GM19467 (cell line): ENCODE data around the gene DST.
A peak's percentile ranks its signal among the peaks of the same experiment; 100 is the strongest.

ENCODE experiments used
- ATAC-seq: cut with Tn5 transposase; IDR thresholded peaks from one replicate; pipeline ENCODE4 v1.9.1; 2021; ENCODE audit warnings: mild to moderate bottlenecking, moderate library complexity; ENCODE audit not compliant: unreplicated experiment

DST gene

DNA sequence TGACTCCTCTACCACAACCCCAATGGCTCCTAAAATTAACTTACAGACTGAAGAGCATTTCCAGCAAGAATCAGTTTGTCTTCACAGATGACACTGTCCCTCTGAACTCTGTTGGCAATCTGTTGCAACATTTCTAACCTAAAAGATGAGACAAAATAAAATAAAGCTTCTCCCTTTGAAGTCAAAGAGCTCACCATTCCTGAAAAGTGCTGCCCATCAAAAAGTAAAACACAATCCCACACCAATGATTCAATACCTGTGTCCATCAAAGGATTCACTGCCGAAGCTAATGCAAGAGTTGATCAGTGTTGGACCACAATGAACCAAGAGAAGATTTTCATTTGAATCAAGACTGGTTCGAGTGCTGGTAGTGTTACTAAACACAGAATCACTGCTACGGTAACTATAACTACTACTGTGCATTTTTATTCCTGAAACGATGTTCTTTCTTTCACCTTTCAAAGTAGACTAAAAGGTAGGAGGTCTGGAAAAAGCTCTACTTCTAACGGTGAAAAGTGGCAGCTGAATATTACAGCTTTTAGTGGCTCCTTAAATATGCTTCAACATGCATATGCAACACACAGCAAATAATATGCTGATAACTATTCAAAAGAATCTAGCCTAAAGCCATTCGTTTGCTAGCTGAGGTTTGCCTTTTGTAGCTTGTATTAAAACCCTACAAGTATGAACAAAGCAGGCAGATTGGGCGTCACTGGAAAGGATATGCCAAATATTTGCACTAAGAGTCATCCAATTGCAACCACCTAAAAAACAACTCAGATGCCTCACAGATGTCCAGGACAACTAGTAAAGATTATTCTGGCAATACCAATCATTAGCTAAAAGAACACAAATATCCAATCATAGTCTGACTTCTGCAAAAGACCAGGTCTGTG lies at the start of gene DST:
Gene DST, minus strand, starts transcription at position 524 of the 896 bp plus-strand sequence.
- ATAC-seq, result no peak

DNA sequence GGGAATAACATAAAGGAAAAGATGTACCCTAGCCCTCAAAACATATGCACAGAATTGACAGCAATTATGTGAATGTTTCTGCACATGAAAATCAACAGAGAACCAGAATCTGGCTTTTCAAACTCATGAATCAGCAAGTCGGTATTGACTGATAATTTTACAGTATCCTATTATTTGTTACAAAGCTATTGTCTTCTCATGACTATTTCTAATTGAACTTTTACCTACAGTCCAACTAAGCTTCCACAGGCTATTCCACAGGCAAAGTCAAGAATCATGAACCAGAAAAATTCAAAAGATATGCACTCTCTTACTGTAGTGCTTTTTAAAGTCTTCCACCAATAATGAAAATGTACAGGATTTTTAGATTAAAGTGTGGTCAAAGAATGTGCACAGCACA lies 49.1 kb upstream of the DST start:
- no peak for ATAC-seq

DNA sequence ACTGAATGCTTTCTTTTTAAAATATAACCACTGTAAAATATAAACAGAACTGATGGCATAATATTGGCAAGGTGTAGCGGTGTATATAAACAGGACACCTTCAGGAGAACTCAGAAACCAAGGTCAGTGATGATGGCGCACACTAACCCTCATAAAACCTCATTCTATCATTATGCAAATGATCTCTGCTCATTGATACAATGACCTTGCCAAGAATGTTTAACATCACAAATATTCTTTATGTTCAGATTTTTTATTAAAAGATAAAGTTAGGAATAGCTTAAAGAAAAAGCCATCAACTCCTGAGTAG lies 48.6 kb upstream of the DST start:
- no peak for ATAC-seq

DNA sequence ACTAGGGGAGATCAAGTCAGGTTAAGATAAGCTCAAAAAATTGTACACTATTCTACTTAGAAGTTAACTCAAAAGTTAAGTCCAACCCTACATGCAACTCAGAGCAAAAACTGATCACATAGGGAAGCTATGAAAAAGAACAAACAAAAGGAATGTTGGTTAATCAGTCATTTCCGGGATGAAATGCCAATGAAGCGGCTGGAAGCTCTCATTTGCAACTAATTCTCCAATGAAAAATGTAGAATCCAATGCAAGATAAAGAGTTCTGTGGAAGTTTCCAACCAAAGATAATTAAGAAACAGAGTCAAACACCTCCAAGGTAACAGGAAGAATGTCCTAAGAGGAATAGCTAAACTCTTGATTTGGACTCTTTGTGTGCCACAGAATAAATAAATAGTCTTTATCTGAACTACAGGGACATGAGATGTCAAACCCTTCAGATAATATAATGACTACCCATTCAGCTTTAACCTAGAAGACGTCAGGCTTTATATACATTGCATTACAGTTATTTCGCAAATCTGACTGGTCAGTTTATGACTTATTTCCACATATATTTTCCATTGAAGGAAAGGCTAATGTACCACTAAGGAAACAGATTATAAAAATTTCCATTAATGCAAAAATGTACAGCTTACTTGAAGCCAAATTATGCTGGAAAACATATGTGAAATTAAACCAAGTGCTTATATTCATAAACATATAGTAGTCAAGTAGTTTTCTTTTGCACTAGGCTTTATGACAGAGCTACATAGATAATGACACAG lies 48.0 kb upstream of the DST start:
- no peak for ATAC-seq

DNA sequence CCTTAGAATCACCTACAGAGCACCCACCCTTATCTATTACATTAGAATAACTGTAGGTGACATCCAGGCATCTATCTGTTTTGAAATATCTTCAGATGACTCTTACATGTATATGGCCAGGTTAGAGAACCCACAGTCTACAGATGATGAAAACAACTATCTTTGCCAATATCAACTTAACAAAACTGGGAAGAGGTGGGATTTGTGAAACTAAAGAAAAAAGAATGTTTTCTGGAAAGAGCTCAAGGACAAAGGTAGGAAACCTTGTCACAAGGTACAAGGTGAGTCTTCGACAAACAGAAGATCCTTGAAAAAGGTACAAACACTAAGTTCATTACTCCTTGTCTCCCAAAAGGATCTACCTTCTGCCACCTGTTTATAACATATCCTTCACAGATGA lies 47.0 kb upstream of the DST start:
- ATAC-seq, result no peak

DNA sequence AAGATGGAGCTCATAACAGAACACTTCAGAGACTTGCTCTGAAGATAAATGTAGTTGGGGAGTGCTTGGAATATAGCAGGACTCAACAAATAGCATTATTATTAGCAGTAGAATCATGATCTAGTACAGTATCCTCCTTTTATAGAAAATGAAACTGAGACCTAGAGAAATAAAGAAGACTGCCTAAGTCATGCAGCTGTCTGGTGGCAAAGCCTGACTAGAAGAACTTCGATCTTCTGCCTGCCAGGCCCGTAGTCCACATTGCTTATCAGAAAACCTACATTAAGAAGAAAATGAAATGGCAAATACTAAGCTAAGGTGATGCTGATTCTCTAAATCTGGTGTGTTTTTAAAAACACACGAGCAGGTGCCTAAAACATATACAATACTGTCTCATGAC lies 46.4 kb upstream of the DST start:
- peak; percentile 77 for ATAC-seq

DNA sequence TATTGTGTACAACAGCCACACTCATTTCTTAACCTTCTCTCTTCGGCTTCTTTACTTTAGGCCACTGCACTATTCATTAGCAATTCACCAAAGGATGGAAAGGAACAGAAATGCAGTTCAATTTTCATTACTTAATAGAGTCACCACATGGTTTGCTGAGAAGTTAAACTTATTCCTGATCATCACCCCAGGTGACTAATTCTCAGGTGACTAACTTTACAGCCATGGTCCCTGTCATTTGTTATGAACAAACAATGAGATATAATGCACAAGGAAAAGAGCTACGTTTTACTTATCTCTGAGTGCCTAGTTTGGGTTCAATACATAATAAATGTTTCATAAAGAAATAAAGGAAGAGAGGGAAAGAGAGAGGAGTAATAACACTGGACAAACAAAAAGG lies 45.8 kb upstream of the DST start:
- no peak for ATAC-seq

DNA sequence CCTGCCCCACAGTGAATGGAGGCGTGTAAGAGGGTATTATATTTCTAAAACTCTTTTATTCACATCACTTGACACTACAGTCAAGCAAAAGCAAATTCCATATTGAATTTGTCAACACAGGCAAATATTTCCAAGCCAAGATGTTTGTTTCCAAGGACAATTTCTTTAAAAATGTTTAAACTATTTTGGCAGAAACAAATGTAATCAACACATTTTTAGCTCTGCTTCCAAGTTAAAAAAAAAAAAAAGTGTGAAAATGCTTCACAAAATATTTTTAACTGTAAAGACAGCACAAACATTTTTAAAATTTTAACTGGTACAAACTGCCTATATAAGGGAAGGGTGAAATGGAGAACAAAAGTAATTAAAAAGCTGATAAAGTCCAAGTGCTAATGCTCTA lies 44.9 kb upstream of the DST start:
- no peak for ATAC-seq

DNA sequence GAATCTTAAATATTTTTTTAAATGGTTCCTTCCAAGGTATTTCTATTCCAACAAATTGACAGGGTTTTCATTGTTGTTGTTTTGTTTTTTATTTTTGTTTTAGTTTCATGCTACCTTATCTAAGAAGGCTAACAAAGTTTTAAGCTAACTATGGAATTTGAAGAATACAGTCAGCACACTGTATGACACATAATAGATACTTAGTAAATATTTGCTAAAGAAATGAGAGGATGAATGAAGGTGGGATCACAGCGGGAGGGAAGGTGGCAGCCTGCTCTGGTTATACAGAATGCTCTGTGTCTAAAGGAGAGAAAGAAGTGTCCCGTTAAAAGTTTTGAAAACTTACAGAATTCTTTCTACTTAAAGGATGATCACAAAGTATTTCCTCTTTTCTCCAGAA lies 43.7 kb upstream of the DST start:
- ATAC-seq, result no peak

DNA sequence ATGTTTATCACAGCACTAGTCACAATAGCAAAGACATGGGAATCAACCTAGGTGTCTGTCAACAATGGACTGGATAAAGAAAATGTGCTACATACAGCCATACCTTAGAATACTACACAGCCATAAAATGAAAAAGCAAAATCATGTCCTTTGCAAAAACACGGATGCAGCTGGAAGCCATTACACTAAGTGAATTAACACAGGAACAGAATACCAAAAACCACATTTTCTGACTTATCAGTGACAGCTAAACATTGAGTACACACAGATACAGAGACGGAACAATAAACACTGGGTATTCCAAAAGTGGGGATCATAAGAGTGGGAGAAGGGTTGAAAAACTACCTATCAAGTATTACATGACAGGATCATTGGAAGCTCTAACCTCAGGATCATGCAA lies 43.3 kb upstream of the DST start:
- ATAC-seq, result no peak

DNA sequence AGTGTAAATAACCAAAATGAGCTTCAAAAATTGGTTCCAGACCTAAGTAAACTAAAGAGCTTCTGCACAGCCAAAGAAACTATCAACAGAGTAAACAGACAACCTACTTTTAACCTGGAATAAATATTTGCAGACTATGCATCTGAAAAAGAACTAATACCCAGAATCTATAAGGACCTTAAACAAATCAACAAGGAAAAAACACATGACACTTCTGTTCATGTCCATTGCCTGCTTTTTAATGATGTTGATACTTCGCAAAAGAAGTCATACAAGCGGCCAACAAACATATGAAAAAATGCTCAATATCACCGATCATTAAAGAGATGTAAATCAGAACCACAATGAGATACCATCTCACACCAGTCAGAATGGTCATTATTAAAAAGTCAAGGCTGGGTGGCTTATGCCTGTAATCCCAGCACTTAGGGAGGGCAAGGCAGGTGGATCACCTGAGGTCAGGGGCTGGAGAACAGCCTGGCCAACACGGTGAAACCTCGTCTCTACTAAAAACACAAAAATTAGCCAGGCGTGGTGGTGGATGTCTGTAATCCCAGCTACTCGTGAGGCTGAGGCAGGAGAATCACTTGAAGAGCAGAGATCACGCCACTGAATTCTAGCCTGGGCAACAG lies 42.5 kb upstream of the DST start:
- no peak for ATAC-seq

DNA sequence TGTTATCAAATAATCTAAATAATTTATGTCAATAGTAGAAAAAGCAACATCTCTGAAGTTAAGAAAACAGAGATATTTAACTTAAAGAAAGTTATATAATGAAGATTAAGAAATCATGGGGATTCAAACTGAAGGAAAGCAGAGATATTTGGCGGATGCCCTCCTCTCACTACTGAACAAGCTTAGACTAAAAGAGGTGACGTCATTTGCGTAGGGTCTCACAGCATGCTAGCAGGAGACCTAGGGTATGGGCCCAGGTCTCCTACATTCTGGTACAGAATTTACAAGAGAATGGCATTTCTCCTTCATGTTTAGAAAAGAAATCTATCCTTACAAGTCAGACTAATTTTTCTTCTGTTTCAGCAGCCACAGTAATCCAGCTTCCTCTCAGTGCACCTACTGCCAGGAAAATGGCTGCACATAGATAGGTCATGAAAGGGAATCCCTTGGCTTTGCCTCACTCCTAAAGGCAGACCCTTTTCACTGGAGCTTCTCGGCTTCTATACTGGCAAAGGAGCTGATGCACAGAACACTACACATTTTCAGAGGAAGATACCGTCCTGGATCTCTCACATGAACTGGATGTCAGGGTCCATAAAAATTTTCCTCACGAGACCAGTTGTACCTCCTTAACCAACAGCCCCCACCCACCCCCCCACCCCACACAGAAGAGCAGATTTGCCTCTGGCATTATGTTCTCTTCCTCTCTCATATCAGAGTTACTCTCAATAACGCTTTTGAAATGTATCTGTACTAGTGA lies 41.8 kb upstream of the DST start:
- no peak for ATAC-seq

DNA sequence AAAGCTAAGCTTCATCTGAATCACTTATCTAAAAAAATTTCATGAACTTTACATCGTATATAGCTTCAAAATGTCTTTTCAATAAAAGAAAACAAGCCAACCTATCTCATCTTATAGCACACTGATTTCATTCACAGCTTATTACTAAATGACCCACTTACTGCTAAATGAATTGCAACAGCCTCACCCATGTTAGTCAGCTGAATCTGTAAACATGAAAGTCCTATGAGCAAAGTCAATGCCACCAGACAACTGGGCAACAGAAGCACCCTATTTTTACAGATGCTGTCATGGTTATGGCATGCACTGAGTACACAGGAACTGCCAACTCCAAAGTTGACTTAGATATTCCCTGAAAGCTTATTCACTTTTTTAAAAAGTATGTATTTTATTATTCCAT lies 41.2 kb upstream of the DST start:
- no peak for ATAC-seq

DNA sequence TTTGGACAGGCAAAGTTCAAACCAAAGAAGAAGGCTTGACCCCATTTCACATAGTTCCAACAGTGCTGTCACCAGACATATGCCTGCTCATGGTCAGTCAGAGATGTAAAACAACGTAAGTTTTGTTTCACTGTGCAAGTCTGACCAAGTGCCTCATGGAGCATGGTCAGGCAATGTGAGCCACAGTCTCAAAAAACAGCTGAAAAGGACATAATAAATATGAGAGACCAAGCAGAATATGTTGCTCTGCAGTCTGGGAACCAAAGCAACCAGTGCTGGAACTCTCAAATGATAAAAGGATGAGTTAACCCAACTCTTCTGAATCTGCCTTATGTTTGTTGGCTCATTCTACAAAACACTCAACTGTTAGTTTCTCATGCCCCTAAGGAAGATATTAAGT lies 39.9 kb upstream of the DST start:
- ATAC-seq, result no peak

DNA sequence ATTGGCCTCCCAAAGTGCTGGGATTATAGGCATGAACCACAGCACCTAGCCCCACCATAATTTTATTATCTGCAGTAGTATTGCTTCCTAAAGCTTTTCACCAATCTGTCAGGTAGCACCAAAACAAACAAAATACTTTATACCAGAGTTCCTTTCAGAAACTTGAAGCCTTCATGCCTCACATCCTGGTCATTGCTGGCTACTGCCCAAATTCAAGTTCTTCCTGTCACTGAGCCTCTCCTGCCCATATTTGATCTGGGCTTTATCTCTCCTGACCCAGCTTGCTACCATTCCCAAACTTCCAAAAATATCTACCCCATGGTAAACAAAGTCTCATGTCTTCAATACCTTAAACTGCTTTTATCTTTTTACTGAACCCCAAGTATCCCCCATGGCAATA lies 34.9 kb upstream of the DST start:
- no peak for ATAC-seq

DNA sequence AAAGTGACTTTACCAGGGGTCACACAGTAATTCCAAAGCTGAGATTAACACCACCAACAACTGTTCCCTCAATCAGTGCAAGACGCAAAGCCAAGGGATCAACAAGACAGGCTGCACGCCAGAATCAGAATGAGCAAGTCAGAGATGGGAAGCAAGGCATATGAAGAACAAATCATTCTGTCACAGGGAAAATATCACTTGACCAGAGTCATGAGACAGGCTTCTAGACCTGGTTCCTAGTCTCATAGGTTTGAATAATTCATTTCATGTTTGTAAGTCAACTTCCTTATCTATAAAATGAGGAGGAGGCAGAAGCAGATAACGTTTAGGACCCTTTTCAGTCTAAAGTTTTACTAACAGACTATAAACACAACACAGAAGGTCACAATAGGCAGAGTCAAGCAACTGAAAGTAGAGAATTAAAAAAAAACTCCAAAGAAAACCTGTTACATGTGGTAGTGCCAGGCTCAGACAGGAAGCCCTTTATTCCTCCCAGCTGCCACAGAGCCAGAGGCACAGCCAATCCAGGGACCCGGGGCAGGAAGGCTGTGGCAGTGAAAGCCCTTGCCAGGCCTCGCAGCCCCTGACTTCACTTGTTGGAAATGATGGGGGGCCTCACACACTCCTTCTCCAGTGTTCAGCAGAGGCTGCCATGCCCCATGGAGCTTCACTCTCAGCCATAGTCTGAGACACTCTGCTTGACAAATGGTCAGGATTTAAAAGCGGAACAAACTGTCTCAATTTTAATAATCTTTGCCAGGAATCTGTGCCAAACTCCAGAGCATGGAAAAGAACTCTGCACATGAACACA lies 29.2 kb upstream of the DST start:
- no peak for ATAC-seq

DNA sequence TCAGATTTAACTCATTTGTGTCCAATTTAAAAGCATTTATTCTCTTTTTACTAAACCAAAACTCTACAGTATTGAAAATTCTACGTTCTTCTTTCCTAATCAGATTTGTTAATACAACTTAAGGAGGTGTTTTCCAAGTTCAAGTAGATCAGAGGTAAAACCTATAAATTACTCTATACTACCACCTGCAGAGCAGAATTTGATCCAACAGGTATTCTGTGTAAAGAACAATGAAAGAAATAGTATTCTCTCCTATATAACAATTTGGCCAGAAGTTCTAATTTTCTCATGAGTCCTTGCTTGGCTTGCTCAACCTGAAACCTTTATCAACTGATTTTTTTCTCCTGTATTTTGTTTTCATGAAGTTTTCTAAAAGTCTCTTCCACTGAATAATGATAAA lies 28.5 kb upstream of the DST start:
- ATAC-seq, result no peak

DNA sequence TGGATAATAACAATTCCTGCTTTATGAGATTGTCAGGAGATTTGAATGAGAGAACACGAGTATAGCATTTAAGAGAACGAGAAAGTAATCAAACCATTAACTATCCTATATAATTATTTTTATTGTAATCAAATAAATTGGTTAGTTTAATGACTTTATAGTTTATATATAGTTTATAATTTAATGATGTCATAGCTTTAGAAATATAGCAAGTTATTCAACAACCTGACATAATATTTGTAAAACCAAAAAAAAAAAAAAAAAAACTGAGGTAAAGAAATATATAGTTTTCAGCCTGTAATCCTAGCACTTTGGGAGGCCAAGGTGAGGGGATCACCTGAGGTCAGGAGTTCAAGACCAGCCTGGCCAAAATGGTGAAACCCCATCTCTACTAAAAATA lies 26.4 kb upstream of the DST start:
- no peak for ATAC-seq

DNA sequence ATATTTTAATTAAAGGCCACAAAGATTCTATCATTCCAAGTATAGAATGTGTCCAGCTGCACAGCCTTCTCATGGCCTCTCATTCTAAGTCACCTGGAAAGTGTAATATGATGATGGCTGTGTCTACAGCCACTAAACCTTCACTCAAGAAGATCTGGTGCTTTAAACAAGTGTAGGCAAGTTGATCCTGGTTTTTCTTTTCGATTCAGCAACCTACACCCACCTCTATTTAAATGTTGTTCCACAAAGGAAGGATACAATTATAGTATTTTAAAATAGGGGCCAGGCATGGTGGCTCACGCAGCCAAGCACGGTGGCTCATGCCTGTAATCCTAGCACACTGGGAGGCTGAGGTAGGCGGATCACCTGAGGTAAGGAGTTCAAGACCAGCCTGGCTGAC lies 25.5 kb upstream of the DST start:
- ATAC-seq, result no peak

DNA sequence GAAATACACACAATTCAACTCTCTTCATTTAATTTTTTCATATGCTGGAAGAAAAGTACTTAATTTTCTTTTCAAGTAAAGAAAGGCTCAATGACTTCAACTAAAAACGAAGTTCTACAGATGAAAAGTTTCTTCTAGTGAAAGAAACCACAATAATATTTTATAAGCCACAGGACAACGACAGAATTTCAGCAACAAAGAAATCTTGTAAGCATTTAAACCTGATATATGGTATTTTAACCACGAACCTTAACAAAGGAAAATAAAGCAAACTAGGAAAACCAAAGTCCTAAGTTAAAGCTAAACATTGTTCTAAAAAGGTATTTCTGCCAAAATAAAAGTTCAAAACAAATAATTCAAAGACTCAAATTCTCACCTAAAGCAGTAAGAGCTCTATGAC lies 24.6 kb upstream of the DST start:
- no peak for ATAC-seq

DNA sequence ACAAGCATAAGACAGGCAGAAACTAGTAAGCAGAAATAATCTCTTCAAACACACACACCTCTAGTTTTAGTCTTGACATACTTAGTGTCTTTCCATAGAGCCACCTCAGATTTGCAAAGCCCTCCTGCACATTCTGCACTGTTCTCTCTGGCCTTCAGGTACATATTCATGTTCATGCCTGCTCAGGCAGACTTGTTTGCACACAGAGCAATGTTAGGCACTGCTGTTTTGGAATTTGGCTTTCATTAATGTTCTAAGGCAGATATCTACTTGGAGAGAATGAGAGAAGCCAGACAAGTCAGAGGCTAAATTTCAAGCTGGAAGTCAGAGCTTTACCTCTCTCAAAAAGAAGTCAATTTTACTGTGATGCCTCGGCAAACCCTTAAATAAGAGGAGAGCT lies 21.3 kb upstream of the DST start:
- no peak for ATAC-seq
